Activated CD8-positive, alpha-beta T cell treated with anti-CD3 and anti-CD28 coated beads, Interleukin-2, amount 10 ng/mL, durations not matched to agents 7 days and 5 days (primary cell): ENCODE data around the gene CLEC16A. TPM values are rescaled to one million over a fixed set of nuclear protein-coding genes. Genes with fewer than 3 reads are reported as not detected.
"Not testable (repeated sequence)": the region's sequence is repeated elsewhere in the genome, so short reads cannot be mapped to it uniquely, and the experiment has no call there.

ENCODE experiments used
- ATAC-seq: fragments of 150-1000 bp; cut with Tn5 transposase; one replicate; pipeline ENCODE4 v1.10.0; 2021; ENCODE audit warnings: moderate library complexity
- CTCF ChIA-PET: fragments of 350-600 bp; sonication (Branson Sonifier 250); formaldehyde crosslinking; loops from one replicate; lab custom pipeline; 2021; ENCODE audit warnings: antibody characterized with exemption; lab: Charles Lee
- POLR2A ChIA-PET: fragments of 350-600 bp; sonication (Branson Sonifier 250); formaldehyde crosslinking; loops from one replicate; lab custom pipeline; 2021; ENCODE audit warnings: antibody characterized with exemption; lab: Charles Lee
- DNase-seq: peaks from one replicate; pipeline ENCODE4 v3.0.0-alpha.2; 2020
- H3K27ac Mint-ChIP-seq: one replicate; pipeline ENCODE4 v1.8.0; 2021; ENCODE audit warnings: mild to moderate bottlenecking, mixed read lengths
- H3K27me3 Mint-ChIP-seq: one replicate; pipeline ENCODE4 v1.8.0; 2021; ENCODE audit warnings: low read depth, mixed read lengths
- H3K36me3 Mint-ChIP-seq: one replicate; pipeline ENCODE4 v1.8.0; 2021; ENCODE audit warnings: low read depth, mixed read lengths
- H3K4me1 Mint-ChIP-seq: one replicate; pipeline ENCODE4 v1.8.0; 2021; ENCODE audit warnings: low read depth, mixed read lengths
- H3K4me3 Mint-ChIP-seq: one replicate; pipeline ENCODE4 v1.8.0; 2021; ENCODE audit warnings: mild to moderate bottlenecking, mixed read lengths
- H3K9me3 Mint-ChIP-seq: one replicate; pipeline ENCODE4 v1.8.0; 2022; ENCODE audit warnings: mixed read lengths; ENCODE audit not compliant: insufficient read depth
- total RNA-seq, 2 experiments: library from RNA; stranded (reverse); gene quantifications; one replicate each; pipeline ENCODE4 v1.2.3, GENCODE V29; 2021

Gene CLEC16A
- total RNA-seq, 2 experiments from 2014 or later, result 32.8 to 38.5 TPM

GRCh38 chr16:11220507-11220906 is 276.1 kb downstream of the CLEC16A start:
- POLR2A ChIA-PET, result interaction anchor here (0.7 kb wide), 1 partner anchor 119 kb away, joined by 4 read pairs; no protein-coding TSS in a partner anchor
- CTCF ChIA-PET, result interaction anchor here (1.1 kb wide), 1 partner anchor 31 kb away, joined by 3 read pairs; no protein-coding TSS in a partner anchor
- DNase-seq, ATAC-seq, H3K4me3 Mint-ChIP-seq, H3K27me3 Mint-ChIP-seq: not testable (repeated sequence)
- peak overlapping the region; percentile 39 for H3K27ac Mint-ChIP-seq
- H3K36me3 Mint-ChIP-seq, result peaks cover 34% of the 10 kb centered on the region
- H3K9me3 Mint-ChIP-seq, result peaks cover 20% of the 10 kb centered on the region
- H3K4me1 Mint-ChIP-seq, result peaks cover 70% of the 10 kb centered on the region

GRCh38 chr16:11224096-11224893 is 279.9 kb downstream of the CLEC16A start:
- ATAC-seq (peak; percentile 77), DNase-seq (peak; percentile 90)
- H3K27me3 Mint-ChIP-seq, result no peaks in the 10 kb centered on the region
- H3K36me3 Mint-ChIP-seq, result peaks cover 3% of the 10 kb centered on the region
- ChIA-PET POLR2A (interaction anchor here (0.6 to 3.7 kb wide), 23 partner anchors 9 to 279 kb away, joined by 3 to 123 read pairs (median 5); partner anchors contain the start of gene SOCS1), CTCF (interaction anchor here (0.7 to 3.8 kb wide), 17 partner anchors 9 to 260 kb away, joined by 3 to 51 read pairs (median 5); partner anchors contain the start of gene SOCS1)
- peak overlapping the region; percentile 80 for H3K4me3 Mint-ChIP-seq
- no peaks in the 10 kb centered on the region for H3K9me3 Mint-ChIP-seq
- H3K4me1 Mint-ChIP-seq, result peaks cover 82% of the 10 kb centered on the region
- H3K27ac Mint-ChIP-seq, result peak overlapping the region; percentile 99

GRCh38 chr16:11224894-11225676 is 280.7 kb downstream of the CLEC16A start:
- Mint-ChIP-seq H3K36me3 (peaks cover 2% of the 10 kb centered on the region), H3K27me3 (no peaks in the 10 kb centered on the region), H3K27ac (peak overlapping the region; percentile 99), H3K9me3 (no peaks in the 10 kb centered on the region), H3K4me1 (peaks cover 84% of the 10 kb centered on the region), H3K4me3 (peak overlapping the region; percentile 80)
- CTCF ChIA-PET, result interaction anchor here (0.5 to 3.8 kb wide), 20 partner anchors 9 to 261 kb away, joined by 3 to 51 read pairs (median 4); partner anchors contain the start of gene SOCS1
- peak; percentile 83 for ATAC-seq
- peak; percentile 92 for DNase-seq
- POLR2A ChIA-PET, result interaction anchor here (0.6 to 3.7 kb wide), 27 partner anchors 9 to 908 kb away, joined by 3 to 123 read pairs (median 4); partner anchors contain the start of gene SOCS1

- H3K36me3 Mint-ChIP-seq, result peaks cover 2% of the 10 kb centered on the region
- peaks cover 85% of the 10 kb centered on the region for H3K4me1 Mint-ChIP-seq
- peak overlapping the region; percentile 99 for H3K27ac Mint-ChIP-seq
- ChIA-PET POLR2A (interaction anchor here (0.6 to 3.7 kb wide), 16 partner anchors 8 to 908 kb away, joined by 3 to 123 read pairs (median 6); partner anchors contain the start of gene SOCS1), CTCF (interaction anchor here (0.7 to 3.8 kb wide), 14 partner anchors 8 to 262 kb away, joined by 3 to 51 read pairs (median 4); partner anchors contain the start of gene SOCS1)
- peak; percentile 40 for DNase-seq
- ATAC-seq, result no peak
- no peaks in the 10 kb centered on the region for H3K9me3 Mint-ChIP-seq
- no peaks in the 10 kb centered on the region for H3K27me3 Mint-ChIP-seq
- H3K4me3 Mint-ChIP-seq, result peak overlapping the region; percentile 80
These were observed 281.5 kb downstream of the CLEC16A start for GRCh38 chr16:11225677-11226549.

GRCh38 chr16:11229432-11229831 is 285.1 kb downstream of the CLEC16A start:
- DNase-seq (no peak), ATAC-seq (no peak)
- Mint-ChIP-seq H3K36me3 (no peaks in the 10 kb centered on the region), H3K27ac (peak overlapping the region; percentile 69), H3K27me3 (no peaks in the 10 kb centered on the region), H3K4me3 (no peak overlapping the region), H3K4me1 (peaks cover 90% of the 10 kb centered on the region), H3K9me3 (no peaks in the 10 kb centered on the region)
- ChIA-PET POLR2A (no interaction called here), CTCF (interaction anchor here (2.8 kb wide), 1 partner anchor 26 kb away, joined by 14 read pairs; the partner anchor contains the start of gene SOCS1)

GRCh38 chr16:11229906-11230305 is 285.5 kb downstream of the CLEC16A start:
- peak overlapping the region; percentile 69 for H3K27ac Mint-ChIP-seq
- H3K9me3 Mint-ChIP-seq, result no peaks in the 10 kb centered on the region
- ChIA-PET CTCF (interaction anchor here (2.8 kb wide), 1 partner anchor 25 kb away, joined by 14 read pairs; the partner anchor contains the start of gene SOCS1), POLR2A (no interaction called here)
- H3K36me3 Mint-ChIP-seq, result no peaks in the 10 kb centered on the region
- ATAC-seq (no peak), DNase-seq (no peak)
- H3K4me3 Mint-ChIP-seq, result no peak overlapping the region
- no peaks in the 10 kb centered on the region for H3K27me3 Mint-ChIP-seq
- H3K4me1 Mint-ChIP-seq, result peaks cover 88% of the 10 kb centered on the region

- no peak for ATAC-seq
These were observed 287.1 kb downstream of the CLEC16A start for GRCh38 chr16:11231367-11231970.

More at GRCh38 chr16:11231367-11231970, 287.1 kb downstream of the CLEC16A start:
- ChIA-PET CTCF (interaction anchor here (2.8 kb wide), 1 partner anchor 24 kb away, joined by 14 read pairs; the partner anchor contains the start of gene SOCS1), POLR2A (interaction anchor here (1.2 to 1.3 kb wide), 2 partner anchors 23 to 152 kb away, joined by 3 to 9 read pairs; no protein-coding TSS in a partner anchor)
- Mint-ChIP-seq H3K27ac (peak overlapping the region; percentile 98), H3K27me3 (no peaks in the 10 kb centered on the region), H3K36me3 (no peaks in the 10 kb centered on the region), H3K4me3 (peak overlapping the region; percentile 28), H3K4me1 (peaks cover 85% of the 10 kb centered on the region), H3K9me3 (no peaks in the 10 kb centered on the region)
- DNase-seq, result no peak

Other genes with a start within 250 kb of the CLEC16A start
- gene TEKT5, start 249.6 kb upstream of the CLEC16A start, total RNA-seq, result not detected
- gene NUBP1, start 200.7 kb upstream of the CLEC16A start, total RNA-seq, result 10 to 100 TPM; 24.9 to 28.4 TPM
- gene TVP23A, start 125.8 kb upstream of the CLEC16A start, total RNA-seq, result not detected
- gene CIITA, start 67.4 kb upstream of the CLEC16A start, total RNA-seq, result 10 to 100 TPM; 23.3 to 23.6 TPM
- 10 to 100 TPM; 31.9 TPM for gene DEXI, start 2.1 kb upstream of the CLEC16A start, total RNA-seq